Measurements from ENCODE around the gene PNMA8C.

Gene PNMA8C

GRCh38 chr19:46466536-46467196, 37.9 kb upstream of the PNMA8C start:
- TF ChIP-seq TAF1 (IDR thresholded peaks at IDR 0.05; ENCODE audit: low read depth) = no peak
- no peak for TF ChIP-seq RAD21 (IDR thresholded peaks at IDR 0.05; ENCODE audit: low read depth)
- TF ChIP-seq FOXM1 (IDR thresholded peaks at IDR 0.05; ENCODE audit: borderline replicate concordance, low read depth) = no peak
- no peak for TF ChIP-seq CEBPB (IDR thresholded peaks at IDR 0.05)
- no peak for TF ChIP-seq CREB1 (IDR thresholded peaks at IDR 0.05; ENCODE audit: low read depth)
- TF ChIP-seq YY1 (IDR thresholded peaks at IDR 0.05; ENCODE audit: low read depth) = no peak
- TF ChIP-seq TEAD4 (IDR thresholded peaks at IDR 0.05) = no peak
- TF ChIP-seq EP300 (IDR thresholded peaks at IDR 0.05; ENCODE audit: borderline replicate concordance) = no peak
- no peak for TF ChIP-seq REST (IDR thresholded peaks at IDR 0.05; ENCODE audit: low read depth)

GRCh38 chr19:46463516-46463915, 34.8 kb upstream of the PNMA8C start:
- TF ChIP-seq EP300 (IDR thresholded peaks at IDR 0.05; ENCODE audit: borderline replicate concordance) (no peak), TCF12 (IDR thresholded peaks at IDR 0.05; ENCODE audit: low read depth) (no peak), EGR1 (IDR thresholded peaks at IDR 0.05) (no peak), CEBPB (IDR thresholded peaks at IDR 0.05) (no peak), RAD21 (IDR thresholded peaks at IDR 0.05; ENCODE audit: low read depth) (no peak), MAX (IDR thresholded peaks at IDR 0.05) (no peak), TEAD4 (IDR thresholded peaks at IDR 0.05) (no peak), ZBTB7A (IDR thresholded peaks at IDR 0.05; ENCODE audit: low read depth) (no peak), CREB1 (IDR thresholded peaks at IDR 0.05; ENCODE audit: low read depth) (no peak), TAF1 (IDR thresholded peaks at IDR 0.05; ENCODE audit: low read depth) (no peak), REST (IDR thresholded peaks at IDR 0.05; ENCODE audit: low read depth) (no peak), NFIC (IDR thresholded peaks at IDR 0.05) (no peak), YY1 (IDR thresholded peaks at IDR 0.05; ENCODE audit: low read depth) (no peak), USF1 (IDR thresholded peaks at IDR 0.05) (no peak), FOXM1 (IDR thresholded peaks at IDR 0.05; ENCODE audit: borderline replicate concordance, low read depth) (no peak)

- TF ChIP-seq RAD21 (IDR thresholded peaks at IDR 0.05; ENCODE audit: low read depth) (no peak), TAF1 (IDR thresholded peaks at IDR 0.05; ENCODE audit: low read depth) (no peak), EP300 (IDR thresholded peaks at IDR 0.05; ENCODE audit: borderline replicate concordance) (no peak), MAX (IDR thresholded peaks at IDR 0.05) (no peak), USF1 (IDR thresholded peaks at IDR 0.05) (no peak), CEBPB (IDR thresholded peaks at IDR 0.05) (no peak), REST (IDR thresholded peaks at IDR 0.05; ENCODE audit: low read depth) (no peak), FOXM1 (IDR thresholded peaks at IDR 0.05; ENCODE audit: borderline replicate concordance, low read depth) (no peak), YY1 (IDR thresholded peaks at IDR 0.05; ENCODE audit: low read depth) (no peak)
These were observed 32.8 kb upstream of the PNMA8C start for GRCh38 chr19:46461537-46461936.

GRCh38 chr19:46460981-46461380, 32.2 kb upstream of the PNMA8C start:
- no peak for TF ChIP-seq ZBTB7A (IDR thresholded peaks at IDR 0.05; ENCODE audit: low read depth)
- no peak for TF ChIP-seq NFIC (IDR thresholded peaks at IDR 0.05)
- TF ChIP-seq YY1 (IDR thresholded peaks at IDR 0.05; ENCODE audit: low read depth) = no peak
- no peak for TF ChIP-seq CREB1 (IDR thresholded peaks at IDR 0.05; ENCODE audit: low read depth)
- TF ChIP-seq MAX (IDR thresholded peaks at IDR 0.05) = no peak
- TF ChIP-seq RAD21 (IDR thresholded peaks at IDR 0.05; ENCODE audit: low read depth) = no peak
- no peak for TF ChIP-seq TEAD4 (IDR thresholded peaks at IDR 0.05)
- TF ChIP-seq TAF1 (IDR thresholded peaks at IDR 0.05; ENCODE audit: low read depth) = no peak
- no peak for TF ChIP-seq REST (IDR thresholded peaks at IDR 0.05; ENCODE audit: low read depth)

All from Ishikawa (cell line).